Adrenal gland (tissue), 5 donors: ENCODE measurements around the gene MAP3K14.

Experiments
- POLR2A ChIP-seq, 2 donors: fragments of 450-650 bp; IDR thresholded peaks; one replicate each; pipeline ENCODE4 v1.6.1; 2017; ENCODE audit warnings: antibody characterized with exemption in 2 of 2, mild to moderate bottlenecking in 2 of 2, moderate library complexity in 1 of 2
- TF ChIP-seq, protein P1 (sequence below), 6 experiments: fragments of 450-650 bp in 4 of 6; fragments of 200-600 bp in 2 of 6; sonication (generic) in 1 of 6; IDR thresholded peaks; 1 replicate in 5 of 6; 2 replicates in 1 of 6; pipeline versions ENCODE4 v1.5.1 to v1.8.0; 2016 to 2021; ENCODE audit warnings: antibody characterized with exemption in 6 of 6, mild to moderate bottlenecking in 2 of 6, moderate library complexity in 1 of 6
- donor health status: DM: no; HTN: no; CAD: no.

DNA sequence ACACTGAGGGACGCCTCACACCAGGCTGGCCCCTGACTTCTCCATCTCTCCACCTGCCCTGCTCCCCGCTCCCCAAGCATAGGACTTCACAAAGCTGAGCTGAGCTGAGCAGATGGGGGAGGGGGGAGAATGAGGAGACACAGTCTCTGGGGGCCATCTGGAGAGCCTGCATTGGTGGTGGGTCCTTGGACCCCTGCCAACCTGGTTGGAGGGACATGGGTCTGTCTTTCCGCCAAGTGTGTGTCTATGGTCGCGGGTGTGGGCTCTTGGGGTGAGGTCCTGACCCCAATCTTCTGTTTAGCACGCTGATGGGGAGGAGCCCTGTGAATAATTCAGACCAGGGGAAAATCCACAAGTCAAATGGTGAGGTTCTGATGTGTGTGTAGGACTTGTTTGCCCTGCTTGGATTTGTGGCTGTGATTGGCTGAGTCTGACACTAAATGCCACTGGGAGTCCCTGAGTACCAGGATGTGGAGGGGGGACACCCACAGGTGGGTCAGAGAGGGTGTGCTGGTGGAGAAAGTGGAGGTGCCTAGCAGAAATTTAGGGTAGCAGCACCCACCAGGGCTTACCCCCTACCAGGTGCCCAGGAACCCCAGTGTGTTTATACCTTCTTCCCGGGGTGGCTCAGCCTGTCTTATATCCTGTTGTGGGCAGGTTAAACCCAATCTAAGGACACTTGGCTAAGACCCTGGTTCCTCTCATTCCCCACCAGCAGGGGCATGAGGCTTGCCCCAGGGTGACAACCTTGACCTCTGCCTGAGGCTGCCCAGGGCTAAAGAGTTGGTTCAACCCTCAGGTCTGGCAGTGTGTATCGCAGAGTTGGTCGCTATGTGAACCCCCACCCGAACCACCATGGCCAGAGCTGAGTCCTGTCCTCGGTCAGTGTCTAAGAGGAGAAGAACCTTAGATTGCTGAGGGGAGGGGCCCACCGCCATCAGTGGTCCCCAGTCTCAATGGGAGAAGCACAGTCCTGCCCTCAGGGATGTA lies 93.0 kb downstream of the MAP3K14 start:
- TF ChIP-seq, protein P1, sequence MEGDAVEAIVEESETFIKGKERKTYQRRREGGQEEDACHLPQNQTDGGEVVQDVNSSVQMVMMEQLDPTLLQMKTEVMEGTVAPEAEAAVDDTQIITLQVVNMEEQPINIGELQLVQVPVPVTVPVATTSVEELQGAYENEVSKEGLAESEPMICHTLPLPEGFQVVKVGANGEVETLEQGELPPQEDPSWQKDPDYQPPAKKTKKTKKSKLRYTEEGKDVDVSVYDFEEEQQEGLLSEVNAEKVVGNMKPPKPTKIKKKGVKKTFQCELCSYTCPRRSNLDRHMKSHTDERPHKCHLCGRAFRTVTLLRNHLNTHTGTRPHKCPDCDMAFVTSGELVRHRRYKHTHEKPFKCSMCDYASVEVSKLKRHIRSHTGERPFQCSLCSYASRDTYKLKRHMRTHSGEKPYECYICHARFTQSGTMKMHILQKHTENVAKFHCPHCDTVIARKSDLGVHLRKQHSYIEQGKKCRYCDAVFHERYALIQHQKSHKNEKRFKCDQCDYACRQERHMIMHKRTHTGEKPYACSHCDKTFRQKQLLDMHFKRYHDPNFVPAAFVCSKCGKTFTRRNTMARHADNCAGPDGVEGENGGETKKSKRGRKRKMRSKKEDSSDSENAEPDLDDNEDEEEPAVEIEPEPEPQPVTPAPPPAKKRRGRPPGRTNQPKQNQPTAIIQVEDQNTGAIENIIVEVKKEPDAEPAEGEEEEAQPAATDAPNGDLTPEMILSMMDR (IDR thresholded peaks at IDR 0.05), result no peak
- TF ChIP-seq POLR2A (IDR thresholded peaks at IDR 0.05), result no peak
